Hypothalamus (tissue), 51 donors: Measurements from ENCODE around the gene NCAPD2.
"Not testable (repeated sequence)": the region's sequence is repeated elsewhere in the genome, so short reads cannot be mapped to it uniquely, and the experiment has no call there.

Experiments
- DNase-seq, 51 donors: peaks; one replicate each; lab custom pipeline; 2025; lab: John Stamatoyannopoulos, UW

The NCAPD2 gene

GRCh38 chr12:6542209-6543009, 48.5 kb downstream of the NCAPD2 start:
- DNase-seq: no peak

- no peak for DNase-seq
Observed at GRCh38 chr12:6546016-6546415, 52.1 kb downstream of the NCAPD2 start.

DNA sequence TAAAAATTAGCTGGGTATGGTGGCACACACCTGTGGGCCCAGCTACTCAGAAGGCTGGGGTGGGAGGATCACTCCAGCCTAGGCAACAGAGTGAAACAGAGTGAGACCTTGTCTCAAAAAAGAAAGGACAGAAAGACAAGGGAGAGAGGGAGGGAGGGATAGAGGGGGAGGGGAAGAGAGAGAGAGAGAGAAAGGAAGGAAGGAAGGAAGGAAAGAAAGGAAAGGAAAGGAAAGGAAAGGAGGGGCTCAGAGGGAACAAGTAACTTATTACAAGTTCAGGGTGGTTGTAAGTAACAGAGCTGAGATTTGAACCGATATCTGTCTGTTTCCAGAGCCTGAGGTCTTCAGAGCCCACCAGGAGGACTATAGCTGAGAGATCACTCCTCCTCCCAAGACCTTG, 53.7 kb downstream of the NCAPD2 start:
- no peak for DNase-seq

- no peak for DNase-seq
Observed at GRCh38 chr12:6547987-6548386, 54.1 kb downstream of the NCAPD2 start.

DNA sequence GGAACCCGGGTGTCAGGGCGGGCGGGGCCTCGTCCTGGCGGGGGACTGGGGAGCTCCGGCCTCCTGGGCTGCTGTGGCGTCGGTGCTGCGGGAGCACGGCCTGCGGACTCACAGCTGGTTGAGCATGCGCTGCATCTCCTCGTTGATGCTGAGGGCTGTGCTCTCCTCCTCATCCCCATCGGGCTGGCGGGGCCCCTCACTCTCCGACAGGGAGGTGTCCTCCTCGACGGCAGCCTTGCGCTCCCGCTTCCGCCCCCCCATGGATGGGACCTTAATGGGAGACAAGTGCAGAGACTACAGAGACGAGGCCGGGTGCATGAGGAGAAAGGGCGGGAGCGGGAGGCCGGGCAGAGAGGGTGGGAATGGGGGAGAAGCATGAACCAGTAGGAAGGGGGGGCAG, 54.7 kb downstream of the NCAPD2 start:
- DNase-seq: no peak

- no peak for DNase-seq
Observed at GRCh38 chr12:6548966-6549683, 55.2 kb downstream of the NCAPD2 start.

- DNase-seq: no peak
Observed at GRCh38 chr12:6549684-6550151, 55.8 kb downstream of the NCAPD2 start.

GRCh38 chr12:6550294-6551062, 56.6 kb downstream of the NCAPD2 start:
- DNase-seq: peak in 1 of 51 donors; percentile 22

DNA sequence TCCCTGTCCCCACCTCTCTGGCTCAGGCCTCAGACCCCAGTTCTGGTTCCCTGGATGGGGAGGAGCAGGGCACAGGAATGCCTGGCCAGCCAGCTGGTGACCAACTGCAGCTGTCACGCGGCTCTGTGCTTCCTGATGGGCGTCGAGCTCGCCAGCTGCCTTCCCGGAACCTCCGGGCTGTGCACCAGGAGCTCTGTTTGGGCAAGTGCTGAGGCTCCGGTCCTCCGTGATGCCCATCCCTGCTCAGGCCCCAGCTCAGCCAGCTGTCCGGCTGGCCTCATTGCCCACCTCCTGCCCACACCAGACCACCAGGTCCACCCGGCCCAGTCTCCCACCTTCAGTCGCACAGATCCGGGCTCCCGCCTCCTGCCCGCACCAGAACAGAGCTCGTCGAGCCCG, 57.2 kb downstream of the NCAPD2 start:
- DNase-seq: peak in 41 of 51 donors; percentile 26 to 82 (median 61)

DNA sequence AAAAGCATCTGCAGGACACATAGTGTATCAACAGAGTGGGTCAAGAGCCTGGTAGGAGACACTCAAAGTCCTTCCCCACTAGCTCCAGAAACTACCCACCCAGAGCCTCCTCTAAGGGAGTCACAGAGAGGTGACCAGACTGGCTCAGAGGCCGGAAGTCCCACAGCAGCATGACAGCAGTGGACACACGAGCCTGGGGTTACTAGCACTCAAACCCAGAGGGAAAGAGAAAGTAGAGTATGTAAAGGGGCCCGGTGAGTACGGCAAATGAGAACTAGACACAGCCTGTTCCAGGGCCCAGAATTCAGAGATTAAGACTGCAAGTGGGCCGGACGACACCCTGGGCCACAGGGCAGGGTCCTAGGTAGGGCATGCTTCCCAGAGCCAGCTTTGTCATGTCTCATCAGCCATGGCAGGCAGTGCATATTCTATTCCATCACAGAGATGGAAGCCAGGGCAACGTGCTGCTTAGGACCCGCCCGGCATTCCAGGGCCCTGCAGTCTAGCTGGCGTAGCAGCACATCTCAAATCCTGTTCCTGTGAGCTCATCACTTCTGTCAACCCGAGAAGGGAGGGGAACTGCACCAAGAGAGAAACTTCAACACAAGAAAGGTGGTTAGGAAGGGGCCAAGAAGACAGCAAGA, 57.7 kb downstream of the NCAPD2 start:
- DNase-seq: peak in 1 of 51 donors; percentile 11

- peak in 22 of 51 donors; percentile 18 to 69 (median 40) for DNase-seq
Observed at GRCh38 chr12:6552140-6552551, 58.2 kb downstream of the NCAPD2 start.

DNA sequence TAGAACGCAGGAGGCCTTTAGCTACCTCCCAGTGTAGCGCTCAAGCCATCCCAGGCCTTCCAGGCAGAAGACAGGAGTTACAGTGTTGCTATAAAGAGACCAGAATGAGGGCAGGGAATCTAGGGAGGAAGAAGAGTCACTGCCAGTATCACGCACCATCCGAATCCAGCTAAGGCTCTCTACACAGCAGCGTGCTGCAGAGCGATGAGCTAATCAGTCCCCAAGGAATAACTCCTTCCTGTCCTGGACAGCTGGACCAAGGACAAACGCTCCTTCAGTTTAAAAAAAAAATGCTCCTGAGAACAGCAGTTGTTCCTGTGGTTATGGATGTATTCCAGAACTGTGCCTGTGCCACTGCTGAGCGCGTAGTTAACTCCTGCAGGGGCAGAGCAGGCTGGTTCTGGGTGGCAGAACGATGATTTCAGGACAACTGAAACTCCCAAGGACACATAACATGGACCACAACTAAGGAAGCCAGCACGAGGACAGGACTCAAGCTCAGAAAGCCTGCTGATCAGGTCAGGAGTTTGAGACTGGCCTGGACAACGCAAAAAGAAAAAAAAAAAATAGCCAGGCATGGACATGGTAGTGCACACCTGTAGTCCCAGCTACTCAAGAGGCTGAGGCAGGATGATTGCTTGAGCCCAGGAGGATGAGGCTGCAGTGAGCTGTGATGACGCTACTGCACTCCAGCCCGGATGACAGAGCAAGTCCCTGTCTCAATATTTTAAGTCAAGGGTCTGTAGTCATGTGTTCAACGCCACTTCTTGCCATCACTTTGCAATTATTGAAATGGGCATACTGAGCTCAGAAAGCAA, 59.4 kb downstream of the NCAPD2 start:
- DNase-seq: peak in 16 of 51 donors; percentile 13 to 59 (median 36)

- peak in 42 of 51 donors; percentile 22 to 79 (median 58) for DNase-seq
Observed at GRCh38 chr12:6554168-6555017, 60.5 kb downstream of the NCAPD2 start.

DNA sequence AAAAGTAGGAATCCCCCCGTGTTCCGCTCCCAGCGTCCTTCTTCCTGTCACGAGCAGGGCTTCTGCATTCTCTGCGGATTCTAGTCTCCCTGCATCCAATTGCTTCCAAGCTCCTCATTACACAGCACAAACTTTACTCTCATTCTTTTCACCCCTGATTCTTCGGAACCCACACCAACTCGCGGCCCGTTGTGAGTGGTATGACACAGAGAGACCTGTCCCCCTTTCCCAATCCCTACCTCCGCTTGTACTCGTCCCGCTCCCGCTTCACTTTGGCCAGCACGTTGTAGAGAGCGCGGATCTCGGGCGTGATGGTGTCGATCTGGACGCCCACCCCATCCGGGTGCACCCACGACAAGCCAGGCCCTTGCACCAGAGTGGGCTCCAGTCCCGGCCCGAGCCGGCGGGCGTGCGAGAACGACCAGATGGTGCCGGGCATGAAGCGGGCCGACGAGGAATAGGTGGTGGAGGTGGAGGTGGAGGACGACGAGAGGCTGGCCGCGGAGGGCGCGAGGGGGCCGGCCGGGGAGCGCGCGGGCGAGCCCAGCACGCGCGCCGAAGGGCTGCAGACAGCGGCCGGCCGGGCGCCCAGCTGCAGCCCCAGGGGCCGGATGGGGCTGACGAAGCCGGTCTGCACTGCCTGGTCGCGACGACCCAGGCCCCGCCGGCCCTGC, 61.3 kb downstream of the NCAPD2 start:
- DNase-seq: peak in 3 of 51 donors; percentile 11 to 43 (median 15)

- not testable (repeated sequence) for DNase-seq
Observed at GRCh38 chr12:6556496-6556817, 62.6 kb downstream of the NCAPD2 start.

DNA sequence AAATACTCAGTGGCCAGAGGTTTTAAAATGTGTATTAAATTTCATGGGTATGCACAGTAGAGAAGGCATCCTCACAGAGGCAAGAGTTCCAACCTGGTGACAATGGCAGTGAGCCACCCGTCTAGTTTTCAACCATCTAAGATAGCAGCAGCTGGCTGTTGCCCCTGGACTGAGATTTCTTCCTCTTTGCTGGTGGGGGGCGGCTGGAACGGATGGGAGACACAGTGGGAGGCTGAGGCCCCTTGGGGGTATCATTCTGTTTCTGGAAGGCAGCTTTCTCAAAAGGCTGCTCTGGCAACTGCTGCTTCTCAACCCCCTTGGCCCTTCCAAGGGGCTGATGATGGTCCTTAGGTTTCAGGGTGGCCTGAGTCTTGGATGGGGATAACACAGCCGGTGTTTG, 63.0 kb downstream of the NCAPD2 start:
- DNase-seq: no peak

- DNase-seq: peak in 1 of 51 donors; percentile 17
Observed at GRCh38 chr12:6558014-6558760, 64.3 kb downstream of the NCAPD2 start.
